ENCODE results near the gene DDIT4. TPM values are rescaled to one million over a fixed set of nuclear protein-coding genes. Genes with fewer than 3 reads are reported as not detected.

DDIT4 gene
- total RNA-seq, 1 donor from 2014 or later, result 290 TPM

DNA sequence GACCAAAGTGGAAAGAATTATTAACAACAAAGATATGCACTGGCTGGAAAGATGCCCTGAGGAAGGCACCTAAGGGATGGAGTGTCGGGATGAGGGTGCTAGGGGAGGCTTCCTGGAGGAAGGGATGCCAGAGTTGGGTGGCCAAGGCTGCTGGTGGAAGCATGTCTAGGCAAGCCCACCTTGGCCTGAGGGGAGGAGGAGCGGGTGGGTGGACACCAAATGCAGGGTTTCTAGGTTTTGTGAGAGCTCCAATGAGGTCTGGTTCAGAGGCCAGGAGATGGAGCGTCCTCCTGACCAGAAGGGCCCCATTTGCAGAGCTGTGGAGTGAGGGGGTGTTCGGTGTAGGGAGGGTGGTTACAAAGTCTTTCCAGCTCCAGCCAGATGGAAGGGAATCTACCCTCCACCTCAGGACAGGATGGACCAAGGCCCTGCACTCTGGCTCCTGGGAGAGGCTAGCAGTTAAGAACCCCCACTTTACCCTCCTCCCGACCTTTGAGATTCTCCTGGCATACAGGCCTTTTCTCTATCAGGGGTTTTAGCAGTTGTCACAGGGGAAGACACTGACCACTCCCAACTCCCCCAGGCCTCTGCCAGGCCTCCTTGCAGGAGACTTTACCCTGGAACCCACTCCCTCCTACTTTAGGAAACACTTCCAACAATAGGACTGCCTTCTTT is 3.0 kb upstream of the DDIT4 start:
- peaks cover 32% of the 10 kb centered on the region for H3K4me1 Mint-ChIP-seq (ENCODE audit: unreplicated experiment)
- H3K27ac Mint-ChIP-seq (ENCODE audit: unreplicated experiment), result peak overlapping the region; percentile 100
- DNase-seq (ENCODE audit: extremely low spot score, unreplicated experiment), result no peak
- H3K27me3 Mint-ChIP-seq (ENCODE audit: unreplicated experiment), result no peaks in the 10 kb centered on the region
- H3K9me3 Mint-ChIP-seq (ENCODE audit: unreplicated experiment), result no peaks in the 10 kb centered on the region
- H3K4me3 Mint-ChIP-seq (ENCODE audit: unreplicated experiment), result no peak overlapping the region
- peaks cover 13% of the 10 kb centered on the region for H3K36me3 Mint-ChIP-seq (ENCODE audit: unreplicated experiment)
- TF ChIP-seq, protein P1, sequence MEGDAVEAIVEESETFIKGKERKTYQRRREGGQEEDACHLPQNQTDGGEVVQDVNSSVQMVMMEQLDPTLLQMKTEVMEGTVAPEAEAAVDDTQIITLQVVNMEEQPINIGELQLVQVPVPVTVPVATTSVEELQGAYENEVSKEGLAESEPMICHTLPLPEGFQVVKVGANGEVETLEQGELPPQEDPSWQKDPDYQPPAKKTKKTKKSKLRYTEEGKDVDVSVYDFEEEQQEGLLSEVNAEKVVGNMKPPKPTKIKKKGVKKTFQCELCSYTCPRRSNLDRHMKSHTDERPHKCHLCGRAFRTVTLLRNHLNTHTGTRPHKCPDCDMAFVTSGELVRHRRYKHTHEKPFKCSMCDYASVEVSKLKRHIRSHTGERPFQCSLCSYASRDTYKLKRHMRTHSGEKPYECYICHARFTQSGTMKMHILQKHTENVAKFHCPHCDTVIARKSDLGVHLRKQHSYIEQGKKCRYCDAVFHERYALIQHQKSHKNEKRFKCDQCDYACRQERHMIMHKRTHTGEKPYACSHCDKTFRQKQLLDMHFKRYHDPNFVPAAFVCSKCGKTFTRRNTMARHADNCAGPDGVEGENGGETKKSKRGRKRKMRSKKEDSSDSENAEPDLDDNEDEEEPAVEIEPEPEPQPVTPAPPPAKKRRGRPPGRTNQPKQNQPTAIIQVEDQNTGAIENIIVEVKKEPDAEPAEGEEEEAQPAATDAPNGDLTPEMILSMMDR (IDR thresholded peaks at IDR 0.05), result no peak

DNA sequence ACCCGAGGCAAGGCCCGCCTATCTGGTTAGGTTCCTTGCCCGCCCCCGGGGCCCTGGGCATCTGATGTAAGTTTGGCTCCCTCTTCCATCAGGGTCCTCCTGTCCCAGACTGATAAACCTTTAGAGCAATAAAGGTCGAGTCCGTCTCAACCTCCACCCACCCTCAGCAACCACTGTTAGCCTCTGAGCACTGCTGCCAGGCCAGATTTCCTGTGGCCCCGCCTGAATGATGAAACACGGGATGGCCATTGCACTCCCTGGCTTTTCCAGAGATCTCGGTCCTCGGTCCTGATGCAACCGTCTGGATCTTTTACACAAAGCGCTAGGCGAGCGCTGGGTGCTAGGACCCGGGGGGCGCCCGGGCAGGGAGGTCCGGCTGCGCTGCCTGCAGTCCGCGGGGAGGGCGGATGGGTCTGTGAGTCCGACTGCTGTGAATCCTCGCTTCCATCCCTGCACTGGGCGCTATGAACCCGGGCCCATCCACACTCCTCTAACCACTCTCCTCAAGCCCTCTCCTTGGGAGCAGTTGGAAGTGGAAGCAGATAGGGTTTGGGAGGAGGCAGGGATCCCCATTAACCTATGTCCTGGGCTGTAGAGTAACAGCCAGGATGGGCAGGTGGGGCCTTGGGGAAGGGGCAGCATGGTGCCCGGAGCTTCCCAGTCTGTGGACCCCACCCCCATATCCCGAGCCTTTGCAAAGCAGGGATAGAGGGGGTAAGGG is 875 bp upstream of the DDIT4 start:
- peak overlapping the region; percentile 100 for H3K27ac Mint-ChIP-seq (ENCODE audit: unreplicated experiment)
- H3K27me3 Mint-ChIP-seq (ENCODE audit: unreplicated experiment), result no peaks in the 10 kb centered on the region
- no peaks in the 10 kb centered on the region for H3K9me3 Mint-ChIP-seq (ENCODE audit: unreplicated experiment)
- H3K4me1 Mint-ChIP-seq (ENCODE audit: unreplicated experiment), result peaks cover 49% of the 10 kb centered on the region
- DNase-seq (ENCODE audit: extremely low spot score, unreplicated experiment), result peak; percentile 97
- TF ChIP-seq, protein P1 (IDR thresholded peaks at IDR 0.05), result no peak
- peak overlapping the region; percentile 98 for H3K4me3 Mint-ChIP-seq (ENCODE audit: unreplicated experiment)
- peaks cover 19% of the 10 kb centered on the region for H3K36me3 Mint-ChIP-seq (ENCODE audit: unreplicated experiment)

DNA sequence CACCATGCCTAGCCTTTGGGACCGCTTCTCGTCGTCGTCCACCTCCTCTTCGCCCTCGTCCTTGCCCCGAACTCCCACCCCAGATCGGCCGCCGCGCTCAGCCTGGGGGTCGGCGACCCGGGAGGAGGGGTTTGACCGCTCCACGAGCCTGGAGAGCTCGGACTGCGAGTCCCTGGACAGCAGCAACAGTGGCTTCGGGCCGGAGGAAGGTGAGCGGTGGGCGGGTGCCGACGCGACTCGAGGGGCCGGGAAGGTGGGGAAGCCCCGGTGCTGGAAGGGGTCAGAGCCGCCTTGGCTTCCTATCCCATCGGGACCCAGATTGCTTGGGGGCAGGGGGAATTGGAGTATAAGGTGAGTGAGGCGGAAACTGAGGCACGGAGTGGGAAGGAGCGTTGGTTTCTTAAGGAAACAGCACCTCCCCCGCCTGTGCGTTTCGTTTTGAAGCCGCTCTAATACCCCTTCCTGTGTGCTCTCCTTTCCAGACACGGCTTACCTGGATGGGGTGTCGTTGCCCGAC is 547 bp downstream of the DDIT4 start:
- Mint-ChIP-seq H3K27ac (ENCODE audit: unreplicated experiment) (peak overlapping the region; percentile 100), H3K36me3 (ENCODE audit: unreplicated experiment) (peaks cover 19% of the 10 kb centered on the region), H3K9me3 (ENCODE audit: unreplicated experiment) (no peaks in the 10 kb centered on the region), H3K27me3 (ENCODE audit: unreplicated experiment) (no peaks in the 10 kb centered on the region), H3K4me3 (ENCODE audit: unreplicated experiment) (peak overlapping the region; percentile 98), H3K4me1 (ENCODE audit: unreplicated experiment) (peaks cover 57% of the 10 kb centered on the region)
- no peak for DNase-seq (ENCODE audit: extremely low spot score, unreplicated experiment)
- TF ChIP-seq, protein P1 (IDR thresholded peaks at IDR 0.05), result no peak

DNA sequence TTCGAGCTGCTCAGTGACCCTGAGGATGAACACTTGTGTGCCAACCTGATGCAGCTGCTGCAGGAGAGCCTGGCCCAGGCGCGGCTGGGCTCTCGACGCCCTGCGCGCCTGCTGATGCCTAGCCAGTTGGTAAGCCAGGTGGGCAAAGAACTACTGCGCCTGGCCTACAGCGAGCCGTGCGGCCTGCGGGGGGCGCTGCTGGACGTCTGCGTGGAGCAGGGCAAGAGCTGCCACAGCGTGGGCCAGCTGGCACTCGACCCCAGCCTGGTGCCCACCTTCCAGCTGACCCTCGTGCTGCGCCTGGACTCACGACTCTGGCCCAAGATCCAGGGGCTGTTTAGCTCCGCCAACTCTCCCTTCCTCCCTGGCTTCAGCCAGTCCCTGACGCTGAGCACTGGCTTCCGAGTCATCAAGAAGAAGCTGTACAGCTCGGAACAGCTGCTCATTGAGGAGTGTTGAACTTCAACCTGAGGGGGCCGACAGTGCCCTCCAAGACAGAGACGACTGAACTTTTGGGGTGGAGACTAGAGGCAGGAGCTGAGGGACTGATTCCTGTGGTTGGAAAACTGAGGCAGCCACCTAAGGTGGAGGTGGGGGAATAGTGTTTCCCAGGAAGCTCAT is 1.1 kb downstream of the DDIT4 start:
- H3K9me3 Mint-ChIP-seq (ENCODE audit: unreplicated experiment), result no peaks in the 10 kb centered on the region
- peak; percentile 92 for DNase-seq (ENCODE audit: extremely low spot score, unreplicated experiment)

More for the DNA sequence above, 1.1 kb downstream of the DDIT4 start:
- Mint-ChIP-seq H3K4me3 (ENCODE audit: unreplicated experiment) (peak overlapping the region; percentile 98), H3K27me3 (ENCODE audit: unreplicated experiment) (no peaks in the 10 kb centered on the region), H3K4me1 (ENCODE audit: unreplicated experiment) (peaks cover 60% of the 10 kb centered on the region), H3K36me3 (ENCODE audit: unreplicated experiment) (peaks cover 19% of the 10 kb centered on the region), H3K27ac (ENCODE audit: unreplicated experiment) (peak overlapping the region; percentile 100)
- TF ChIP-seq, protein P1 (IDR thresholded peaks at IDR 0.05), result peak; percentile 82

Measured in osteocyte (in vitro differentiated cells).